LoVo (cell line): ENCODE measurements around the gene CDX1.
"Not testable (repeated sequence)": the region's sequence is repeated elsewhere in the genome, so short reads cannot be mapped to it uniquely, and the experiment has no call there.

Source experiments
- DNase-seq: peaks from one replicate; pipeline ENCODE4 v3.0.0-alpha.2; 2016; ENCODE audit warnings: low spot score

The CDX1 gene

DNA sequence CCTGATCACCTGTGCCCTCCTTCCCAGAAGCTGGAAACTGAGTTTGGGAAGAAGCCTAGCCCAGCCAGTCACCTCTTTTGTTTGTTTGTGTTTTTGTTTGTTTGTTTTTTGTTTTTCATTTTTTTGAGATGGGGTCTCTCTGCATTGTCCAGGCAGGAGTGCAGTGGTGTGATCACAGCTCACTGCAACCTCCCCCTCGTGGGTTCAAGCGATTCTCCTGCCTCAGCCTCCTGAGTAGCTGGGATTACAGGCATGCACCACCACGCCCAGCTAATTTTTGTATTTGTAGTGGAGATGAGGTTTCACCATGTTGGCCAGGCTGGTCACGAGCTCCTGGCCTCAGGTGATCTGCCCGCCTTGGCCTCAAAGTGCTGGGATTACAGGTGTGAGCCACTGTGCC lies 67.1 kb downstream of the CDX1 start:
- not testable (repeated sequence) for DNase-seq
